Right lobe of liver (tissue), 4 donors: ENCODE measurements around the gene SETBP1.

Experiments
- CTCF ChIP-seq, 4 donors: fragments of 200-600 bp in 3 of 4; fragments of 450-650 bp in 1 of 4; IDR thresholded peaks; one replicate each; pipeline versions ENCODE4 v1.5.1 to v1.8.0; 2016 to 2022; ENCODE audit warnings: antibody characterized with exemption in 4 of 4, mild to moderate bottlenecking in 2 of 4
- POLR2A ChIP-seq: fragments of 450-650 bp; IDR thresholded peaks from one replicate; pipeline ENCODE4 v1.6.1; 2017; ENCODE audit warnings: antibody characterized with exemption, mild to moderate bottlenecking
- donor health status: DM: no; HTN: no; CAD: no.
- donor health status: DM: no; HTN: no; CAD: no.
- donor health status: DM: no; HTN: yes; CAD: no.

GRCh38 chr18:45050712-45051601 lies 370.3 kb downstream of the SETBP1 start:
- TF ChIP-seq CTCF (IDR thresholded peaks at IDR 0.05) (no peak), POLR2A (no peak)
